IMR-90 (cell line): ENCODE measurements around the gene FAM78A. TPM values are rescaled to one million over a fixed set of nuclear protein-coding genes. Genes with fewer than 3 reads are reported as not detected.
"Not testable (repeated sequence)": the region's sequence is repeated elsewhere in the genome, so short reads cannot be mapped to it uniquely, and the experiment has no call there.

Source experiments
- ATAC-seq: fragments of 200-7000 bp; cut with Tn5 transposase; 2 replicates; pipeline ENCODE4 v1.9.1; 2020; ENCODE audit warnings: low read depth, mild to moderate bottlenecking, moderate library complexity
- BruUV-seq: library from RNA; stranded (reverse); fragments of 400-500 nt; replicated peaks from 2 replicates; lab custom pipeline; 2021; lab: Mats Ljungman, UMichigan
- CTCF ChIA-PET: fragments of 300-600 bp; formaldehyde crosslinking; extraction: SDS; loops from one replicate; lab custom pipeline; 2021; ENCODE audit warnings: antibody characterized with exemption; lab: Yijun Ruan, JAX
- POLR2A ChIA-PET: fragments of 300-600 bp; sonication (Branson Sonifier 250); formaldehyde crosslinking; loops from one replicate; lab custom pipeline; 2022; ENCODE audit warnings: antibody characterized with exemption; ENCODE audit not compliant: unreplicated experiment; lab: Charles Lee
- DNase-seq: peaks from one replicate; pipeline ENCODE4 v3.0.0; 2013
- H2AFZ ChIP-seq: replicated peaks from 2 replicates; pipeline ENCODE3; 2013; ENCODE audit warnings: low read length, mild to moderate bottlenecking; ENCODE audit not compliant: poor library complexity
- H2AK5ac ChIP-seq: 2 replicates; pipeline ENCODE4 v1.6.1; 2013; ENCODE audit warnings: low read depth, low read length, inconsistent platforms
- H2AK9ac ChIP-seq: replicated peaks from 2 replicates; pipeline ENCODE3; 2013; ENCODE audit warnings: mild to moderate bottlenecking, low read depth, low read length, moderate library complexity; ENCODE audit not compliant: poor library complexity
- H2BK120ac ChIP-seq: 2 replicates; pipeline ENCODE4 v1.6.1; 2013; ENCODE audit warnings: low read depth, low read length, inconsistent platforms
- H2BK15ac ChIP-seq: 3 replicates; pipeline ENCODE4 v1.6.1; 2013; ENCODE audit warnings: low read depth, low read length, inconsistent platforms
- H2BK20ac ChIP-seq: 2 replicates; pipeline ENCODE4 v1.6.1; 2013; ENCODE audit warnings: low read depth, mild to moderate bottlenecking, inconsistent platforms, low read length, moderate library complexity
- H2BK5ac ChIP-seq: 2 replicates; pipeline ENCODE4 v1.6.1; 2013; ENCODE audit warnings: mild to moderate bottlenecking, low read depth, low read length, inconsistent platforms; ENCODE audit not compliant: poor library complexity, severe bottlenecking
- H3K14ac ChIP-seq: replicated peaks from 2 replicates; pipeline ENCODE4 v1.6.1; 2013; ENCODE audit warnings: low read depth, low read length, inconsistent platforms
- H3K18ac ChIP-seq: 2 replicates; pipeline ENCODE4 v1.6.1; 2013; ENCODE audit warnings: low read depth, low read length, control low read depth
- H3K23ac ChIP-seq: 2 replicates; pipeline ENCODE4 v1.6.1; 2013; ENCODE audit warnings: low read depth, low read length, inconsistent platforms
- H3K27ac ChIP-seq: 2 replicates; pipeline ENCODE4 v1.5.1; 2013; ENCODE audit warnings: mild to moderate bottlenecking, control low read depth, low read length; ENCODE audit not compliant: insufficient read depth
- H3K27me3 ChIP-seq: 2 replicates; pipeline ENCODE4 v1.6.1; 2013; ENCODE audit warnings: low read length; ENCODE audit not compliant: control insufficient read depth, insufficient read depth
- H3K36me3 ChIP-seq: 2 replicates; pipeline ENCODE4 v1.6.1; 2013; ENCODE audit warnings: low read length, mixed read lengths; ENCODE audit not compliant: control insufficient read depth, insufficient read depth
- H3K4ac ChIP-seq: 2 replicates; pipeline ENCODE4 v1.6.1; 2013; ENCODE audit warnings: low read depth, low read length, inconsistent platforms
- H3K4me1 ChIP-seq: 2 replicates; pipeline ENCODE4 v1.6.1; 2013; ENCODE audit warnings: low read length, mixed read lengths; ENCODE audit not compliant: control insufficient read depth, insufficient read depth
- H3K4me2 ChIP-seq: 2 replicates; pipeline ENCODE4 v1.6.1; 2013; ENCODE audit warnings: low read depth, mild to moderate bottlenecking, control low read depth, low read length, moderate library complexity
- H3K4me3 ChIP-seq: 2 replicates; pipeline ENCODE4 v1.5.1; 2013; ENCODE audit warnings: low read depth, mild to moderate bottlenecking, control low read depth, low read length, moderate library complexity; ENCODE audit not compliant: insufficient read depth
- H3K56ac ChIP-seq: 2 replicates; pipeline ENCODE4 v1.6.1; 2013; ENCODE audit warnings: low read length, inconsistent platforms; ENCODE audit not compliant: insufficient read depth; ENCODE audit errors: extremely low read depth
- H3K79me1 ChIP-seq, 2 experiments: 2 replicates each; pipeline ENCODE4 v1.6.1; 2013; ENCODE audit warnings: low read length in 2 of 2, inconsistent platforms in 1 of 2, low read depth in 1 of 2
- H3K9ac ChIP-seq: 2 replicates; pipeline ENCODE4 v1.6.1; 2013; ENCODE audit warnings: low read depth, low read length, control low read depth
- H3K9me1 ChIP-seq: 2 replicates; pipeline ENCODE4 v1.6.1; 2013; ENCODE audit warnings: low read length, inconsistent platforms; ENCODE audit not compliant: insufficient read depth
- H3K9me3 ChIP-seq: 2 replicates; pipeline ENCODE4 v1.6.1; 2013; ENCODE audit warnings: low read length; ENCODE audit not compliant: control insufficient read depth, insufficient read depth
- H4K20me1 ChIP-seq: 2 replicates; pipeline ENCODE4 v1.6.1; 2013; ENCODE audit warnings: low read length, inconsistent platforms; ENCODE audit not compliant: insufficient read depth
- H4K5ac ChIP-seq: 2 replicates; pipeline ENCODE4 v1.6.1; 2013; ENCODE audit warnings: mild to moderate bottlenecking, low read depth, low read length, control low read depth
- H4K8ac ChIP-seq, 2 experiments: 2 replicates each; pipeline ENCODE4 v1.6.1; 2013; ENCODE audit warnings: low read depth in 2 of 2, low read length in 2 of 2, control low read depth in 1 of 2, inconsistent platforms in 1 of 2
- H4K91ac ChIP-seq: 2 replicates; pipeline ENCODE4 v1.6.1; 2013; ENCODE audit warnings: low read depth, low read length, inconsistent platforms; ENCODE audit not compliant: insufficient read depth
- MAFK ChIP-seq: IDR thresholded peaks from 2 replicates; pipeline ENCODE4 v1.6.1; 2012; ENCODE audit warnings: low read depth, low read length, improper control_type of control experiment
- SMC3 ChIP-seq: fragments of 150-350 bp; IDR thresholded peaks from 2 replicates; pipeline ENCODE4 v1.6.1; 2016; ENCODE audit warnings: low read depth, mild to moderate bottlenecking, antibody characterized with exemption, low read length, moderate library complexity
- WGBS, 2 experiments: methylation state at CpG; one replicate each; pipeline versions ENCODE4 v1.1.5 to v1.1.7; 2013; ENCODE audit warnings: missing lambda C conversion rate in 2 of 2; ENCODE audit not compliant: insufficient read length in 1 of 2; ENCODE audit errors: extremely low coverage in 2 of 2; 5-methylcytosine and 5-hydroxymethylcytosine counted together
- dilution Hi-C: fragments of 300-500 bp; cut with HindIII; formaldehyde crosslinking; loops from one replicate; pipeline ENCODE4 v1.14.3; 2018; ENCODE audit warnings: low sequenced_read_pairs; ENCODE audit not compliant: unreplicated experiment
- in situ Hi-C: fragments of 300-500 bp; cut with MboI; formaldehyde crosslinking; loops from 3 replicates; pipeline ENCODE4 v1.14.3; 2019; ENCODE audit warnings: low sequenced_read_pairs, inconsistent platforms, mixed read lengths
- intact Hi-C: fragments of 100-400 bp; cut with micrococcal nuclease; formaldehyde crosslinking; loops from 2 replicates; pipeline ENCODE4 v1.10.0; 2022
- polyA plus RNA-seq, 3 experiments: library from polyadenylated mRNA; depleted of rRNA; stranded (reverse); fragments of >200 nt; gene quantifications; 2 replicates each; pipeline ENCODE4 v1.2.3, GENCODE V29; 2012; ENCODE audit warnings: low replicate concordance in 1 of 3
- total RNA-seq: library from RNA; depleted of rRNA; stranded (reverse); fragments of >200 nt; gene quantifications from 2 replicates; pipeline ENCODE4 v1.2.3, GENCODE V29; 2012
- TF ChIP-seq, protein P1 (sequence below): conservative IDR thresholded peaks from 2 replicates; pipeline ENCODE4 v1.5.1; 2012; ENCODE audit warnings: mild to moderate bottlenecking, low read depth, low read length, improper control_type of control experiment

FAM78A gene
- total and polyA plus RNA-seq, 2 of the 4 experiments (the other 2 are of a cell fraction): 0.18 to 0.27 TPM

DNA sequence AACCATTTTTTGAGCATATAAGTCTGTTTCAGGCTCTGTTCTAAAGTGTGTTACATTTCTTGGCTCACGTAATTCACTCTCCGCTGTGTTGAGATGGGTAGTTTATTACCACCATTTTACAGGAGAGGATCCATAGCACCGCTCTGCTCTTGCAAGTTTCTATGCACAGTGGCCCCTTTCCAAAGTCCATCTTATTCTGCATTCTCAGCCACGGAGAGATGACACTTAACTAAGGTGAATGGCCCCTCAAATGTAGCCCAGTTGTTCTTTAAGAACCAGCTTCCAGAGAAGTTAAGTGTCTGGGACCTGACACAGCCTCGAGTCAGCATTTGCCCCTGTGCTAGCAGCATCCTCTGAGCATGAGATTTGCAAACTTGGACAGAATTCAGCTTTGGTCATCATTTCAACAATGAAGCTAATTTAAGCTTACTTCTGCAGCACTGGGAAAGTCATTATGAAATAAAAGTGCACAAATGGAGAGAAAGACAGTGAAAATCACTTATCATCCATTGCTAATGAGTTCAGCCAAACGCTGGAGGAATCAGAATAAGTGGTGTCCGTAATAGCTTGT is 61.9 kb downstream of the FAM78A start:
- Histone ChIP-seq H2BK120ac (no peak overlapping the region), H3K56ac (no peak overlapping the region), H2AK9ac (no peak overlapping the region), H3K9me1 (peaks cover 6% of the 10 kb centered on the region; the same call in 1 of the 2 replicates), H3K4me1 (no peaks in the 10 kb centered on the region; the same call in 1 of the 2 replicates), H3K9me3 (no peaks in the 10 kb centered on the region), H3K79me1 (peaks cover 0 to 7% of the 10 kb centered on the region in 2 experiments; a peak in 2 of 4 replicates), H3K27ac (no peak overlapping the region), H3K4me2 (no peak overlapping the region), H2BK15ac (no peak overlapping the region), H3K14ac (no peak overlapping the region), H4K91ac (no peak overlapping the region), H2BK20ac (no peak overlapping the region), H3K4me3 (no peak overlapping the region), H3K9ac (no peak overlapping the region), H4K20me1 (peaks cover 5% of the 10 kb centered on the region; the same call in 1 of the 2 replicates), H3K36me3 (peaks cover 16% of the 10 kb centered on the region), H3K4ac (no peak overlapping the region), H4K8ac (no peak overlapping the region), H4K5ac (no peak overlapping the region), H2AFZ (no peak overlapping the region), H2AK5ac (no peak overlapping the region), H2BK5ac (no peak overlapping the region), H3K23ac (no peak overlapping the region), H3K27me3 (no peaks in the 10 kb centered on the region), H3K18ac (no peak overlapping the region)
- ChIA-PET CTCF (no interaction called here), POLR2A (no interaction called here)
- WGBS, 2 experiments: 46% methylated on average over 2 of the region's 7 CpGs; no CpG with 5 or more reads in 1 of the 2 experiments
- BruUV-seq: no TSS peak
- dilution Hi-C loops: no loop called here
- DNase-seq: peak; percentile 62
- ATAC-seq: peak; percentile 44
- intact Hi-C loops: no loop called here
- in situ Hi-C loops: no loop called here
- TF ChIP-seq SMC3 (no peak), MAFK (no peak)
- TF ChIP-seq, protein P1, sequence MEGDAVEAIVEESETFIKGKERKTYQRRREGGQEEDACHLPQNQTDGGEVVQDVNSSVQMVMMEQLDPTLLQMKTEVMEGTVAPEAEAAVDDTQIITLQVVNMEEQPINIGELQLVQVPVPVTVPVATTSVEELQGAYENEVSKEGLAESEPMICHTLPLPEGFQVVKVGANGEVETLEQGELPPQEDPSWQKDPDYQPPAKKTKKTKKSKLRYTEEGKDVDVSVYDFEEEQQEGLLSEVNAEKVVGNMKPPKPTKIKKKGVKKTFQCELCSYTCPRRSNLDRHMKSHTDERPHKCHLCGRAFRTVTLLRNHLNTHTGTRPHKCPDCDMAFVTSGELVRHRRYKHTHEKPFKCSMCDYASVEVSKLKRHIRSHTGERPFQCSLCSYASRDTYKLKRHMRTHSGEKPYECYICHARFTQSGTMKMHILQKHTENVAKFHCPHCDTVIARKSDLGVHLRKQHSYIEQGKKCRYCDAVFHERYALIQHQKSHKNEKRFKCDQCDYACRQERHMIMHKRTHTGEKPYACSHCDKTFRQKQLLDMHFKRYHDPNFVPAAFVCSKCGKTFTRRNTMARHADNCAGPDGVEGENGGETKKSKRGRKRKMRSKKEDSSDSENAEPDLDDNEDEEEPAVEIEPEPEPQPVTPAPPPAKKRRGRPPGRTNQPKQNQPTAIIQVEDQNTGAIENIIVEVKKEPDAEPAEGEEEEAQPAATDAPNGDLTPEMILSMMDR: no peak

DNA sequence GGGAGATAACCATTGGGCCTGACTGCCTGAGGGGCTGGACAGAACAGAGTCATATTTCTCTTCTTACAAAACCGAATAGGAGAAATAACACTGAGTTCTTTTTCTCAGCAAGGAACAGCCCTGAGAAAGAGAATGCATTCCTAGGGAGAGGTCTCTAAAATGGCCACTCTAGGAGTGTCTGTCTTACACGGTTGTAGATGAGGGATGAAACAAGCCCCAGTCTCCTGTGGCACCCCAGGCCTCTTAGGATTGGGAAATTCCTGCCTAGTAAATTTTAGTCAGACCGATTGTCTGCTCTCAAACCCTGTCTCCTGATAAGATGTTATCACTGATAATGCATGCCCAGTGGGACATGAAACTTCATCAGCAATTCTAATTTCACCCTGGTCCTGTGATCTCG is 64.4 kb downstream of the FAM78A start:
- not testable (repeated sequence) for H3K27me3 ChIP-seq, ATAC-seq

More for the DNA sequence above, 64.4 kb downstream of the FAM78A start:
- H4K5ac ChIP-seq, in situ Hi-C loops, POLR2A ChIA-PET, H2BK20ac ChIP-seq, H3K27ac ChIP-seq, H3K23ac ChIP-seq, H3K9ac ChIP-seq, H3K4ac ChIP-seq, H2AK9ac ChIP-seq, intact Hi-C loops, dilution Hi-C loops, H2AFZ ChIP-seq, DNase-seq, H3K18ac ChIP-seq, H3K4me2 ChIP-seq, H4K20me1 ChIP-seq, H3K79me1 ChIP-seq, H3K56ac ChIP-seq, H3K4me3 ChIP-seq, H3K4me1 ChIP-seq, H4K8ac ChIP-seq, H2BK15ac ChIP-seq, H2BK5ac ChIP-seq, H4K91ac ChIP-seq, CTCF ChIA-PET, H2BK120ac ChIP-seq, H3K14ac ChIP-seq, H2AK5ac ChIP-seq, BruUV-seq, H3K9me3 ChIP-seq, H3K9me1 ChIP-seq: not testable (repeated sequence)
- 100% methylated on average over 1 of the region's 4 CpGs; no CpG with 5 or more reads in 1 of the 2 experiments for WGBS, 2 experiments
- H3K36me3 ChIP-seq: peaks cover 17% of the 10 kb centered on the region
